Urinary bladder (tissue), 4 donors: Measurements from ENCODE around the gene ANKRD13B. TPM values are rescaled to one million over a fixed set of nuclear protein-coding genes. Genes with fewer than 3 reads are reported as not detected.

Experiments used
- DNase-seq: peaks from one replicate; pipeline ENCODE4 v3.0.0-alpha.2; 2015; ENCODE audit errors: extremely low spot score
- H3K27ac ChIP-seq: one replicate; pipeline ENCODE4 v1.5.1; 2013; ENCODE audit warnings: low read depth, mild to moderate bottlenecking, moderate library complexity
- H3K36me3 ChIP-seq: one replicate; pipeline ENCODE4 v1.6.1; 2013; ENCODE audit warnings: mild to moderate bottlenecking, moderate library complexity; ENCODE audit not compliant: insufficient read depth
- H3K4me1 ChIP-seq: one replicate; pipeline ENCODE4 v1.6.1; 2013; ENCODE audit warnings: mild to moderate bottlenecking, moderate library complexity; ENCODE audit not compliant: insufficient read depth
- H3K4me3 ChIP-seq: one replicate; pipeline ENCODE4 v1.5.1; 2013; ENCODE audit warnings: low read depth, low read length
- WGBS: extraction: QIAGEN DNeasy Blood & Tissue Kit; methylation state at CpG from one replicate; pipeline ENCODE4 v1.1.7; 2013; 5-methylcytosine and 5-hydroxymethylcytosine counted together
- polyA plus RNA-seq: library from polyadenylated mRNA; stranded (reverse); fragments of 200-250 nt; gene quantifications from one replicate; pipeline ENCODE4 v1.2.3, GENCODE V29; 2013
- total RNA-seq: library from RNA; depleted of rRNA; stranded (reverse); fragments of >200 nt; gene quantifications from one replicate; pipeline ENCODE4 v1.2.3, GENCODE V29; 2014
- donor health status: healthy with polysubstance abuse.
- donor health status: healthy.

The ANKRD13B gene
- total and polyA plus RNA-seq, 2 donors = 7.7 to 13.6 TPM

GRCh38 chr17:29573558-29573869 lies 19.4 kb upstream of the ANKRD13B start:
- peaks cover 4% of the 10 kb centered on the region for H3K36me3 ChIP-seq
- no peak for DNase-seq
- no peak overlapping the region for H3K27ac ChIP-seq
- WGBS = 83% methylated on average over 6 of the region's 6 CpGs
- H3K4me1 ChIP-seq = no peaks in the 10 kb centered on the region
- H3K4me3 ChIP-seq = no peak overlapping the region

- Histone ChIP-seq H3K4me1 (no peaks in the 10 kb centered on the region), H3K27ac (no peak overlapping the region), H3K4me3 (no peak overlapping the region), H3K36me3 (peaks cover 4% of the 10 kb centered on the region)
- DNase-seq = no peak
- WGBS = 87% methylated on average over 14 of the region's 14 CpGs
These were observed 18.8 kb upstream of the ANKRD13B start for GRCh38 chr17:29573871-29574731.

- 81% methylated on average over 17 of the region's 17 CpGs for WGBS
- Histone ChIP-seq H3K36me3 (peaks cover 4% of the 10 kb centered on the region), H3K27ac (no peak overlapping the region), H3K4me3 (no peak overlapping the region), H3K4me1 (no peaks in the 10 kb centered on the region)
- no peak for DNase-seq
These were observed 18.0 kb upstream of the ANKRD13B start for GRCh38 chr17:29574732-29575510.

GRCh38 chr17:29575511-29576213 lies 17.3 kb upstream of the ANKRD13B start:
- Histone ChIP-seq H3K4me3 (no peak overlapping the region), H3K36me3 (peaks cover 4% of the 10 kb centered on the region), H3K27ac (no peak overlapping the region), H3K4me1 (no peaks in the 10 kb centered on the region)
- DNase-seq = no peak
- 86% methylated on average over 28 of the region's 28 CpGs for WGBS

GRCh38 chr17:29576214-29577000 lies 16.5 kb upstream of the ANKRD13B start:
- Histone ChIP-seq H3K27ac (no peak overlapping the region), H3K36me3 (peaks cover 4% of the 10 kb centered on the region), H3K4me3 (no peak overlapping the region), H3K4me1 (no peaks in the 10 kb centered on the region)
- WGBS = 92% methylated on average over 37 of the region's 37 CpGs
- no peak for DNase-seq

- 97% methylated on average over 9 of the region's 9 CpGs for WGBS
These were observed 15.9 kb upstream of the ANKRD13B start for GRCh38 chr17:29577001-29577370.

GRCh38 chr17:29577385-29578211 lies 15.3 kb upstream of the ANKRD13B start:
- peaks cover 4% of the 10 kb centered on the region for H3K36me3 ChIP-seq

More at GRCh38 chr17:29577001-29577370, 15.9 kb upstream of the ANKRD13B start:
- Histone ChIP-seq H3K36me3 (peaks cover 4% of the 10 kb centered on the region), H3K27ac (no peak overlapping the region), H3K4me3 (no peak overlapping the region), H3K4me1 (no peaks in the 10 kb centered on the region)
- DNase-seq = no peak

GRCh38 chr17:29578626-29579485 lies 14.1 kb upstream of the ANKRD13B start:
- H3K4me1 ChIP-seq = no peaks in the 10 kb centered on the region

More at GRCh38 chr17:29577385-29578211, 15.3 kb upstream of the ANKRD13B start:
- H3K4me3 ChIP-seq = no peak overlapping the region
- DNase-seq = no peak
- no peaks in the 10 kb centered on the region for H3K4me1 ChIP-seq
- 68% methylated on average over 22 of the region's 22 CpGs for WGBS
- no peak overlapping the region for H3K27ac ChIP-seq

GRCh38 chr17:29579866-29580771 lies 12.8 kb upstream of the ANKRD13B start:
- H3K27ac ChIP-seq = no peak overlapping the region
- peaks cover 4% of the 10 kb centered on the region for H3K36me3 ChIP-seq
- no peak overlapping the region for H3K4me3 ChIP-seq
- no peak for DNase-seq
- no peaks in the 10 kb centered on the region for H3K4me1 ChIP-seq
- WGBS = 62% methylated on average over 15 of the region's 15 CpGs

More at GRCh38 chr17:29578626-29579485, 14.1 kb upstream of the ANKRD13B start:
- DNase-seq = no peak
- Histone ChIP-seq H3K27ac (no peak overlapping the region), H3K4me3 (no peak overlapping the region), H3K36me3 (peaks cover 4% of the 10 kb centered on the region)
- 93% methylated on average over 14 of the region's 14 CpGs for WGBS

GRCh38 chr17:29581583-29582253 lies 11.2 kb upstream of the ANKRD13B start:
- H3K27ac ChIP-seq = no peak overlapping the region
- no peak for DNase-seq
- 84% methylated on average over 20 of the region's 20 CpGs for WGBS
- H3K4me1 ChIP-seq = no peaks in the 10 kb centered on the region
- H3K36me3 ChIP-seq = no peaks in the 10 kb centered on the region
- H3K4me3 ChIP-seq = no peak overlapping the region
